GM10248 (cell line): Measurements from ENCODE around the gene CACNA1G.

Source experiments
- CTCF ChIA-PET: fragments of 300-600 bp; sonication (Branson Sonifier 250); formaldehyde crosslinking; extraction: SDS; loops from one replicate; lab custom pipeline; 2021; ENCODE audit warnings: antibody characterized with exemption; lab: Yijun Ruan, JAX
- POLR2A ChIA-PET: fragments of 350-650 bp; sonication (Branson Sonifier 250); formaldehyde crosslinking; extraction: SDS; loops from one replicate; lab custom pipeline; 2020; ENCODE audit warnings: antibody characterized with exemption; lab: Yijun Ruan, JAX
- DNase-seq: peaks from one replicate; pipeline ENCODE4 v3.0.0; 2012; ENCODE audit errors: extremely low spot score
- CTCF ChIP-seq: IDR thresholded peaks from 2 replicates; pipeline ENCODE4 v1.5.1; 2012; ENCODE audit warnings: mild to moderate bottlenecking, low read depth; ENCODE audit errors: extremely low read depth, missing control alignments, control extremely low read depth

CACNA1G gene

DNA sequence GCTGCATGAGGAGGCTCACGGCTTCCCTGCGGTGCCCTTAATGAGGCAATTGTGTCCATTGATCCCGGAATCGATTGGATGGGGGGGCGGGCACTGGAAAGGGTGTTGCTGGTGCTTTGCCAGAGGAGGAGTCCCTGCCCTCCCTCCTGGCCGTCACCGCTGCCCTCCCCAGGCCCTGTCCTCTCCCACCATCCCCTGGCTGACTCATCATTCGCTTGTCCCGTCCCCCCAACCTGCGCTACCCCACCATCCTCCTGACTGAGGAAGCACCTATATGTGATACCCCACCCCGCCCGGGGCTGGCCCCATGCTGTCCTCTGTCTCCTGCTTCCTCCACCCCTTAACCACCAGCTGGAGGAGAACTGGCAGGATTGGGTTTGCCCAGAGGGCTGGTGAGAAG is 20.8 kb downstream of the CACNA1G start:
- TF ChIP-seq CTCF: no peak
- no peak for DNase-seq
- CTCF ChIA-PET: no interaction called here
- POLR2A ChIA-PET: no interaction called here

- ChIA-PET CTCF (interaction anchor here (1.4 kb wide), 1 partner anchor 105 kb away, joined by 3 read pairs; the partner anchor contains the start of gene RSAD1), POLR2A (no interaction called here)
- TF ChIP-seq CTCF: no peak
- no peak for DNase-seq
These were observed 22.2 kb downstream of the CACNA1G start for GRCh38 chr17:50582741-50583140.

DNA sequence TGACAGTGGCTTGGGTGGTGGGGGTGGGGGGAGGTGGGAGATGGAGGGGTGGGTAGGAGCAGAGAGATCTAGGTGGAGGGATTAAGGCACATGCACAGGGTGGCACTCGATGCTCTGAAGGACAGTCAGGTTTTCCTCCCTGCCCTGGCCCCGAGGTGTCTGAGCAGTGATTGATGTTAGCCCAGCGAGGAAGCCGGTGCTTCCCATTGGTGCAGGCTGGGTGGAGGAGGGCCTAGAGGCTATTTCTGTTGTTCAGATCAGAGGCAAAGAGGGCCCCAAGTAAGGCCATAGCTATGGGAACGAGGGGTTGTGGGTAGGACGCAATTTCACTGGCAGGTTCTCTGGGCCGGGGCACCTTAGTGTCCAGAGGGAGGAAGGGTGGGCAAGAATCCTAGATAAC is 23.1 kb downstream of the CACNA1G start:
- ChIA-PET POLR2A (no interaction called here), CTCF (interaction anchor here (1.4 kb wide), 1 partner anchor 106 kb away, joined by 3 read pairs; the partner anchor contains the start of gene RSAD1)
- DNase-seq: no peak
- TF ChIP-seq CTCF: no peak

DNA sequence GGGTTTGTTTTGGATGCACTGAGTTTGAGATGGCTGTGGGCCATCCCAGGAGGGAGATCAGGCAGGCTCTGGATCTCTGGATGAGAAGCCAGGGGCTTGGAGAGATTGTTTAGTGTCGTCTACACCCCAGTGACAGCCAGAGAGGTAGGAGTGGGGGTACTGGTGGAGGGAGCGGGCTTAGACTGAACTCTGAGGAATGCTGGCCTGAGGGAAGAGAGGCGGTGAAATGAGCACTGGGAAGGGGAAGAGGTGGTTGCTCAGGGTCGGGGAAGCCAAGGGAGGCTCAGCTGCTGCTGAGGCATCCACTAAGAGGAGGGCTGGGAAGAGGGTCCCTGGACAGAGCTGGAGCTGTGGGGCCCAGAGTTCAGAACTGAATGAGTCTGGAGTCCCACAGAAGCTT is 23.6 kb downstream of the CACNA1G start:
- ChIA-PET CTCF (interaction anchor here (1.4 kb wide), 1 partner anchor 9 kb away, joined by 3 read pairs; no protein-coding TSS in a partner anchor), POLR2A (no interaction called here)
- TF ChIP-seq CTCF: no peak
- DNase-seq: no peak

DNA sequence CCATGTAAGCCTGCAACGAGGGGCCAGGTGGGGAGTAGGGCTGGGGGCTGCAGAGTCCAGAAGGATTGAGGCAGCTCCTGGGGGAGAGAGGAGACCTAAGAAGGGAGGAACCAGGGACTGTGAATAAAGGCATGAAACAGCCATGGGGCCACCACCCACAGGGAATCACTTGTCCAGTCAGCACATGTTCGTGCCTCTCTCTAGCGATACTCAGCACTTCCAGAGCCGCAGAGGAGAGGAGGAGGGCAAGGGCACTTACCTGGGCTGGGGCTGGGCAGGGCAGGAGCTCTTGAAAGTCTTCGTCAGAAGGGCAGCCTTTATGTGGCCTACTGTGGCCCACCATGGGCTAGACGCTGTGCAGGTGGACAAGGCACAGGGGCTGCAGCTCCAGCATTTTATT is 24.2 kb downstream of the CACNA1G start:
- ChIA-PET POLR2A (no interaction called here), CTCF (interaction anchor here (1.4 kb wide), 1 partner anchor 10 kb away, joined by 3 read pairs; no protein-coding TSS in a partner anchor)
- DNase-seq: no peak
- no peak for TF ChIP-seq CTCF

DNA sequence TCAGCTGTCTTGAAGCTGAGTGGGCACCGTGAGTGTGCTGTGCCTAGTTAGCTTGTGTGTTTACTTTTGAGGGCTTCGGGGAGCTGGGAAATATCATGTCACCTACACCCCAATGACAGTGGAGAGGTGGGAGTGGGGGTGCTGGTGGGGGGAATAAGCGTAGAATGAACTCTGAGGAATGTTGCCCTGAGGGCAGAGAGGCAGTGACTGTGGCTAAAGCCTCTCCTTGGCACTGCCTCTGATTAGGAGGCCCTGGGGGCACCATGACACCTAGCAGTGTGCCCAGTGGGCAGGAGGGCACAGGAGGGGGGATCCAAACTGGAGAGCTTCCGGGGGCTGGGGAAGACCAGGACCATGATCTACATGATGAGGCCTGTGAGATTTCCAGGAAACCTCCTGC is 24.8 kb downstream of the CACNA1G start:
- no peak for TF ChIP-seq CTCF
- POLR2A ChIA-PET: no interaction called here
- CTCF ChIA-PET: interaction anchor here (1.4 kb wide), 1 partner anchor 11 kb away, joined by 3 read pairs; no protein-coding TSS in a partner anchor
- no peak for DNase-seq
